Ascending aorta (tissue), 2 donors: Measurements from ENCODE around the gene TAF11L5. TPM values are rescaled to one million over a fixed set of nuclear protein-coding genes. Genes with fewer than 3 reads are reported as not detected.
"Not testable (repeated sequence)": the region's sequence is repeated elsewhere in the genome, so short reads cannot be mapped to it uniquely, and the experiment has no call there.

Source experiments
- DNase-seq, 2 donors: peaks; one replicate each; pipeline ENCODE4 v3.0.0-alpha.2; 2019; ENCODE audit warnings: low spot score in 2 of 2
- H3K27ac ChIP-seq, 2 donors: fragments of 200-600 bp; sonication (generic); one replicate each; pipeline ENCODE4 v1.5.1; 2016 to 2017; ENCODE audit warnings: mild to moderate bottlenecking in 1 of 2
- H3K27me3 ChIP-seq: fragments of 200-600 bp; sonication (generic); one replicate; pipeline ENCODE4 v1.5.1; 2017
- H3K36me3 ChIP-seq, 2 donors: fragments of 200-600 bp; sonication (generic); one replicate each; pipeline ENCODE4 v1.5.1; 2016
- H3K4me1 ChIP-seq, 2 donors: fragments of 200-600 bp; sonication (generic); one replicate each; pipeline ENCODE4 v1.5.1; 2016 to 2017; ENCODE audit warnings: mild to moderate bottlenecking in 1 of 2
- H3K4me3 ChIP-seq, 2 donors: fragments of 200-600 bp; sonication (generic); one replicate each; pipeline ENCODE4 v1.5.1; 2016 to 2017; ENCODE audit warnings: mild to moderate bottlenecking in 1 of 2
- H3K9me3 ChIP-seq, 2 donors: fragments of 200-600 bp; sonication (generic); one replicate each; pipeline ENCODE4 v1.5.1; 2016
- intact Hi-C: fragments of 100-400 bp; cut with DNase I; formaldehyde crosslinking; loops from one replicate; pipeline ENCODE4 v1.15.1; 2023
- total RNA-seq: library from RNA; depleted of rRNA; stranded (reverse); fragments of >200 nt; gene quantifications from one replicate; pipeline ENCODE4 v1.1.0, GENCODE V29; 2016
- TF ChIP-seq, protein P1 (sequence below), 3 experiments: fragments of 200-600 bp in 2 of 3; fragments of 450-650 bp in 1 of 3; sonication (generic) in 2 of 3; IDR thresholded peaks; one replicate each; pipeline ENCODE4 v1.5.1; 2016 to 2019; ENCODE audit warnings: antibody characterized with exemption in 3 of 3, mild to moderate bottlenecking in 1 of 3, moderate library complexity in 1 of 3

TAF11L5 gene
- total RNA-seq, 1 donor from 2014 or later, result not detected

DNA sequence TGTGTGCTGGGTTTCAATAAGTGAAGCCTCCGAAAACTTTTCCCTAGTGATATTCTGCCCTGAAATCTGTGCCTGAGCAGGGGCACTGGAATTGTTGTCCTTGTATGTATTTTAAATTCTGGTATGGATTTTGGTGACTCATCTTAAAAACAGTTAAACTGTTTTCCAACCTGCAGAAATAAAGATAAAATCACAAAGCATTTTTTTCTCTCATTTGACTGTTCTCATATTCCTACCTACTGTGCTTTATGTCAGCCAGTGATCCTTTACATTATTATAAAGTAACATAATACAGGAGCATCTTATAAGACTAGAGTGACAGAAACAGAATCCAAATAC is 37.9 kb upstream of the TAF11L5 start:
- Histone ChIP-seq H3K9me3 (no peaks in the 10 kb centered on the region), H3K4me1 (no peaks in the 10 kb centered on the region), H3K27me3 (no peaks in the 10 kb centered on the region), H3K36me3 (no peaks in the 10 kb centered on the region), H3K27ac (no peak overlapping the region), H3K4me3 (no peak overlapping the region)
- intact Hi-C loops, result loop anchor here (10.0 kb wide), 1 partner anchor 272 kb away; the partner anchor contains the start of gene BASP1
- TF ChIP-seq, protein P1, sequence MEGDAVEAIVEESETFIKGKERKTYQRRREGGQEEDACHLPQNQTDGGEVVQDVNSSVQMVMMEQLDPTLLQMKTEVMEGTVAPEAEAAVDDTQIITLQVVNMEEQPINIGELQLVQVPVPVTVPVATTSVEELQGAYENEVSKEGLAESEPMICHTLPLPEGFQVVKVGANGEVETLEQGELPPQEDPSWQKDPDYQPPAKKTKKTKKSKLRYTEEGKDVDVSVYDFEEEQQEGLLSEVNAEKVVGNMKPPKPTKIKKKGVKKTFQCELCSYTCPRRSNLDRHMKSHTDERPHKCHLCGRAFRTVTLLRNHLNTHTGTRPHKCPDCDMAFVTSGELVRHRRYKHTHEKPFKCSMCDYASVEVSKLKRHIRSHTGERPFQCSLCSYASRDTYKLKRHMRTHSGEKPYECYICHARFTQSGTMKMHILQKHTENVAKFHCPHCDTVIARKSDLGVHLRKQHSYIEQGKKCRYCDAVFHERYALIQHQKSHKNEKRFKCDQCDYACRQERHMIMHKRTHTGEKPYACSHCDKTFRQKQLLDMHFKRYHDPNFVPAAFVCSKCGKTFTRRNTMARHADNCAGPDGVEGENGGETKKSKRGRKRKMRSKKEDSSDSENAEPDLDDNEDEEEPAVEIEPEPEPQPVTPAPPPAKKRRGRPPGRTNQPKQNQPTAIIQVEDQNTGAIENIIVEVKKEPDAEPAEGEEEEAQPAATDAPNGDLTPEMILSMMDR (IDR thresholded peaks at IDR 0.05), result no peak
- no peak for DNase-seq

DNA sequence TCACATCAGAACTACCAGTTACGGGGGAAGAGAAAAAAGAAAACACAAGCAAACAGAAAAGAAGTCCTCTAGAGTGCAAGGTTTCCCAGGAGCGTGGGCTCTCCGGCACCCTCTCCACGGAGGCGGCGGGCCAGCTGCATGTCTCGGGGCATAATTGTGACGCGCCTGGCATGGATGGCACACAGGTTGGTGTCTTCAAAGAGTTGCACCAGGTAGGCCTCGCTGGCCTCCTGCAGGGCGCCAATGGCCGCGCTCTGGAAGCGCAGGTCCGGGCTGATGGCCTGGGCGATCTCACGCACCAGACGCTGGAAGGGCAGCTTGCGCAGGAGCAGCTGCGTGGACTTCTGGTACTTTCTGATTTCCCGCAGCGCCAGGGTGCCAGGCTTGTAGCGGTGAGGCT is 33.8 kb upstream of the TAF11L5 start:
- H3K4me1 ChIP-seq, H3K27ac ChIP-seq, H3K27me3 ChIP-seq, intact Hi-C loops, H3K36me3 ChIP-seq, H3K9me3 ChIP-seq, DNase-seq, H3K4me3 ChIP-seq: not testable (repeated sequence)

DNA sequence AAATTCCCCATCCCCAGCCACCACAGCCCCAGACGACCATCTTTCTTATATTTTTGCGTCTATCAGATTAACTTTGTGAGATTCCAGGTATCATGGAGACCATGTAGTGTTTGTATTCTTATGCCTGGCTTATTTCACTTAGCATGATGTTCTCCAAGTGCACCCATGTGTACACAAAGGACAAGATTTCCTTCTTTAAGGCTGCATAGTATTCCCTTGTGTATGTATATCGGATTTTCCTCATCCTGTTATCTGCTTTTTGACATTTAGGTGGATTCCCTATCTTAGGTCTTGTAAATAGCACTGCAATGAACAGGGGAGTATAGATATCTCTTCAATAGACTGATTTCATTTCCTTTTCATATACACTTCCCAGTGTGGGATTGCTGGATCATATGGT is 32.3 kb upstream of the TAF11L5 start:
- H3K4me3 ChIP-seq, result no peak overlapping the region
- H3K36me3 ChIP-seq, result no peaks in the 10 kb centered on the region
- no peaks in the 10 kb centered on the region for H3K9me3 ChIP-seq
- H3K27ac ChIP-seq, result no peak overlapping the region
- TF ChIP-seq, protein P1 (IDR thresholded peaks at IDR 0.05), result no peak
- no peak for DNase-seq
- no peaks in the 10 kb centered on the region for H3K4me1 ChIP-seq
- intact Hi-C loops, result no loop called here
- H3K27me3 ChIP-seq, result no peaks in the 10 kb centered on the region

DNA sequence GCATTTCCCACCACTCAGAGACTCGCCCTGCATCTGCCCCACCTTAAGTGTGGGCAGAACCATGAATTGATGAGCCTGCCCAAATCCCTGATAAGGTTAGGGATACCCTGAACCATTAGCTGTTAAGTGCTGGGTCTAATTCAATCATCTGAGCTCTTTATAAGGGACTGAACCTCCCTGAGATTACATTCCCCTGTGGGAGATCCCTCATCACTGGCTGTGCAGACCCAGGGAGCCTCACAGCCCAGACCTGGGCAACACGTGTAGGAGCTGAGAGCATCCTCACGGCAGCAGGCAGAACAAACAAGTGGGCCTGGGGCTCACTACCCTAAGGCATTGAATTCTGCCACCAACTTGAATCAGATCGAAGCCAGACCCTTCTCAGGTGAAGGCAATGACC is 27.6 kb upstream of the TAF11L5 start:
- TF ChIP-seq, protein P1 (IDR thresholded peaks at IDR 0.05), result no peak
- H3K4me3 ChIP-seq, result no peak overlapping the region
- no peaks in the 10 kb centered on the region for H3K27me3 ChIP-seq
- no peaks in the 10 kb centered on the region for H3K4me1 ChIP-seq
- H3K27ac ChIP-seq, result no peak overlapping the region
- no peaks in the 10 kb centered on the region for H3K36me3 ChIP-seq
- intact Hi-C loops, result no loop called here
- no peak for DNase-seq
- H3K9me3 ChIP-seq, result no peaks in the 10 kb centered on the region

DNA sequence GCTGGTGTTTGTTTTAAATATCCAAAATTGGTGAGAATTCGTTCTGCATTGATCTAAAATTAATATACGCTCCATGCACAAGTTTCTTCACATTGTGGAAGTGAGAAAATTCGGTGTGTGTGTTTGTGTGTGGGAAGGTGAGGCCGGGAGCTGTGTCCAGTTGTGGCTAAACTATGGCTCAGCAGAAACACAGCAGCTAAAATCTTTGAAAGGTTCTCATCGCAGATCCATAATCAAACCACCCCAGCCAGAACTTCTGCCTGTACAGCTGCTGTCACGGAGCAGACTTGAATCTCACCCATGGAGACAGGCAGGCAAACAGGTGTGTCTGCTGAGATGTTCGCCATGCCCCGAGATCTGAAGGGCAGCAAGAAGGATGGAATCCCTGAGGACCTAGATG is 27.1 kb upstream of the TAF11L5 start, which contains the start of gene TAF11L2:
Gene TAF11L2, plus strand, starts transcription at position 301 of the 400 bp plus-strand sequence.
- H3K27ac ChIP-seq, H3K4me1 ChIP-seq, DNase-seq, intact Hi-C loops, H3K9me3 ChIP-seq, H3K36me3 ChIP-seq, H3K4me3 ChIP-seq, H3K27me3 ChIP-seq: not testable (repeated sequence)

DNA sequence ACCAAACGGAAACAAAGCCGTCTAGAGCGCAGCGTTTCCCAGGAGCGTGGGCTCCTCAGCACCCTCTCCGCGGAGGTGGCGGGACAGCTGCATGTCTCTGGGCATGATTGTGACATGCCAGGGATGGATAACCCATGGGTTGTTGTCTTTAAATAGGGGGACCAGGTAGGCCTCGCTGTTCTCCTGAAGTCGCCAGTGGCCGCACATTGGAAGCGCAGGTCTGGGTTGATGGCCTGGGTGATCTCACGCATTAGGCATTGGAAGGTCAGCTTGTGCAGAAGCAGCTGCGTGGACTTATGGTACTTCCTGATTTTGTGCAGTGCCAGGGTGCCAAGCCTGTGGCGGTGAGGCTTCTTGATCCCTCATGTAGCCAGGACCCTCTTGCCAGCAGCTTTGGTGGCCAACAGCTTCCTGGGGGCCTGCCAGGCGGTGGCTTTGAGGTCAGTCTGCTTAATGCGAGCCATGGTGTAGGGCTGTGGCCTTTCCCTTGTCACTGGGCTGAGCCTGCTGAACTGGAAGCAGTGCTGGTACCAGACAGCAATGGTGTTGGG is 13.2 kb upstream of the TAF11L5 start:
- no peak overlapping the region for H3K4me3 ChIP-seq
- no peaks in the 10 kb centered on the region for H3K27me3 ChIP-seq
- intact Hi-C loops, result no loop called here
- TF ChIP-seq, protein P1 (IDR thresholded peaks at IDR 0.05), result no peak
- no peak overlapping the region for H3K27ac ChIP-seq
- no peaks in the 10 kb centered on the region for H3K9me3 ChIP-seq
- H3K4me1 ChIP-seq, result no peaks in the 10 kb centered on the region
- no peaks in the 10 kb centered on the region for H3K36me3 ChIP-seq
- DNase-seq, result no peak

DNA sequence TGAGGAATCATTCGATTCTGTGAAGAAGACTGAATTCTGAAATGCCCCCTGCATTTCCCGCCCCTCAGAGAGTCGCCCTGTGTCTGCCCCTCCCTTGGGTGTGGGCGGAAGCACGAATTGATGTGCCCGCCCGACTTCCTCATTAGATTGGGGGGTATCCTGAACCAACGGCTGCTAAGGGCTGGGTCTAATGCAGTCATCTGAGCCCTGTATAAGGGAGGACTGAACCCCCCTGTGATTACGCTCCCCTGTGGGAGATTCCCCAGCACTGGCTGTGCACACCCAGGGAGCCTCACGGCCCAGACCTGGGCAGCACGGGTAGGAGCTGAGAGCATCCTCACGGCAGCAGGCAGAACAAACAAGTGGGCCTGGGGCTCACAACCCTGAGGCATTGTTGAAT is 7.5 kb upstream of the TAF11L5 start:
- H3K4me3 ChIP-seq, H3K27me3 ChIP-seq, intact Hi-C loops, H3K36me3 ChIP-seq, H3K9me3 ChIP-seq, DNase-seq, H3K4me1 ChIP-seq, H3K27ac ChIP-seq: not testable (repeated sequence)

DNA sequence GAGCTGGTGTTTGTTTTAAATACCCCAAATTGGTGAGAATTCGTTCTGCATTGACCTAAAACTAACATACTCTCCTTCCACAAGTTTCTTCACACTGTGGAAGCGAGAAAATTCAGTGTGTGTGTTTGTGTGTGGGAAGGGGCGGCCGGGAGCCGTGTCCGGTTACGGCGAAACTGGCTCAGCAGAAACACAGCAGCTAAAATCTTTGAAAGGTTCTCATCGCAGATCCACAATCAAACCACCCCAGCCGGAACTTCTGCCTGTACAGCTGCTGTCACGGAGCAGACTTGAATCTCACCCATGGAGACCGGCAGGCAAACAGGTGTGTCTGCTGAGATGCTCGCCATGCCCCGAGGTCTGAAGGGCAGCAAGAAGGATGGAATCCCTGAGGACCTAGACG is 7.0 kb upstream of the TAF11L5 start, which contains the start of gene TAF11L3:
Gene TAF11L3, plus strand, starts transcription at position 301 of the 400 bp plus-strand sequence.
- H3K27me3 ChIP-seq, H3K4me3 ChIP-seq, H3K27ac ChIP-seq, H3K36me3 ChIP-seq, DNase-seq, H3K9me3 ChIP-seq, intact Hi-C loops, H3K4me1 ChIP-seq: not testable (repeated sequence)

DNA sequence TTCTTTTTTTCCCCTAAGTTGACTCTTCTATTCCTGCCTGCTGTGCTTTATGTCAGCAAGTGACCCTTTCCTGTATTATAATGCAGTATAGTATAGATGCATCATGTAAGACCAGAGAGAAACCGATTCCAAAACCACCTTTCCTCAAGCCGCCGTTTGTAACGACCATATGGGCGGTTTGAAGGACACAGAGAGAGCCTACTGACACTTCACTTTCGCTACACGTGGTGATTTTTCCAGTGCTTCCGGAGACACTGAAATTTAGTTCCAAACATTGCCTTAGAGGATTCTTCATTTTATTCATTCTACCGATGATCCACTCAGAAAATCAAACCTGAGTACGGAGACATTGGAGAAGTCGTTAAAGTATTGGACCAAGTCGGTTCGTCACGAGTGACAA is 5.5 kb upstream of the TAF11L5 start:
- intact Hi-C loops, DNase-seq, H3K27me3 ChIP-seq, H3K36me3 ChIP-seq, H3K27ac ChIP-seq, H3K4me3 ChIP-seq, H3K9me3 ChIP-seq, H3K4me1 ChIP-seq: not testable (repeated sequence)

DNA sequence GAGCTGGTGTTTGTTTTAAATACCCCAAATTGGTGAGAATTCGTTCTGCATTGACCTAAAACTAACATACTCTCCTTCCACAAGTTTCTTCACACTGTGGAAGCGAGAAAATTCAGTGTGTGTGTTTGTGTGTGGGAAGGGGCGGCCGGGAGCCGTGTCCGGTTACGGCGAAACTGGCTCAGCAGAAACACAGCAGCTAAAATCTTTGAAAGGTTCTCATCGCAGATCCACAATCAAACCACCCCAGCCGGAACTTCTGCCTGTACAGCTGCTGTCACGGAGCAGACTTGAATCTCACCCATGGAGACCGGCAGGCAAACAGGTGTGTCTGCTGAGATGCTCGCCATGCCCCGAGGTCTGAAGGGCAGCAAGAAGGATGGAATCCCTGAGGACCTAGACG is 3.5 kb upstream of the TAF11L5 start, which contains the start of gene TAF11L4:
Gene TAF11L4, plus strand, starts transcription at position 301 of the 400 bp plus-strand sequence.
- intact Hi-C loops, H3K27me3 ChIP-seq, H3K36me3 ChIP-seq, DNase-seq, H3K4me1 ChIP-seq, H3K27ac ChIP-seq, H3K9me3 ChIP-seq, H3K4me3 ChIP-seq: not testable (repeated sequence)

DNA sequence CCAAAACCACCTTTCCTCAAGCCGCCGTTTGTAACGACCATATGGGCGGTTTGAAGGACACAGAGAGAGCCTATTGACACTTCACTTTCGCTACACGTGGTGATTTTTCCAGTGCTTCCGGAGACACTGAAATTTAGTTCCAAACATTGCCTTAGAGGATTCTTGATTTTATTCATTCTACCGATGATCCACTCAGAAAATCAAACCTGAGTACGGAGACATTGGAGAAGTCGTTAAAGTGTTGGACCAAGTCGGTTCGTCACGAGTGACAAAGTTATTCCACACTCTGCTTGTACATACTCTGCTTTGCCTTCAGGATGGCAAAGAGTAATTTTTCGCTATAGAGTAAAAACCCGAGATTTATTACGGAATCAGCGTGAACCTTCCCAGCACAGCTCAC is 1.5 kb downstream of the TAF11L5 start:
- H3K27me3 ChIP-seq, intact Hi-C loops, H3K4me3 ChIP-seq, H3K9me3 ChIP-seq, H3K27ac ChIP-seq, H3K4me1 ChIP-seq, H3K36me3 ChIP-seq: not testable (repeated sequence)
- DNase-seq, result peak in 1 of 2 donors; percentile 73
